HG03457 (cell line): Measurements from ENCODE around the gene PCDH19.

Experiments used
- ATAC-seq: cut with Tn5 transposase; IDR thresholded peaks from one replicate; pipeline ENCODE4 v1.9.1; 2021; ENCODE audit warnings: moderate number of reproducible peaks; ENCODE audit not compliant: unreplicated experiment

PCDH19 gene

DNA sequence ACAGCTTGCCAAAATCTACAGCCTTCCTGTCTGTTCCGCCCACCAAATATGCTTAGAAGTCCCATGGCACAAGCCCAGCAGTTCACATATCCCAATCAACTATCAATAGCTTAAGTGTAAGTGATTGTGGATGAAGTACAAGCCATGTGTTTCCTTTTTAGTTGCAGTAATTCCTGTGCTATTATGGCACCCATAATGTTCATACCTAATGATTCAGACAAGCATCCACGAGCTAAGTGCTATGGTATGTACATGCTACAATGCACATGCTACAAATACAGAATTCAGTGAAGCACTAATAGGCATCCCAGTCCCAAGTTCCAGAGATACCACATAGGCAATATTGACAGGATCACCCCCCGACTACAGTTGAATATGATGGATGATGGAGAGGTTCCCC, 94.5 kb downstream of the PCDH19 start:
- no peak for ATAC-seq

DNA sequence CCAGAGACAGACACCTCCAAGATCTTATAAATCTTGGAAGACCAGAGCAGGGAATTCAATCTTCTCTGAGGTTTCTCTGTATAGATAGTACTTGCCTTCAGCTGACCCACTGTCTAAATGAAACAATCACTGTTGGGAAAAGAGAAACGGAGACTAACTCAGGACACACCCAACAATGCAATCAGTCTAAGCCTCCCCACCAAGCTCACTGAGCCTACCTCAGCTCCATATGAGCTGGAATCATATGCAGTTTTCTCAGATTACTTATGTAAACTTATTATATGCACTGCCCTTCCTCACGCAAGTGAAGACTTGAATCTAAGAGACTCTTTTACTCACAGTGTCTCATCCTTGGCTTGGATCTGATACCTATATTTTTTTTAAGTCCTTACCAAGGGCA, 110.5 kb downstream of the PCDH19 start:
- no peak for ATAC-seq

DNA sequence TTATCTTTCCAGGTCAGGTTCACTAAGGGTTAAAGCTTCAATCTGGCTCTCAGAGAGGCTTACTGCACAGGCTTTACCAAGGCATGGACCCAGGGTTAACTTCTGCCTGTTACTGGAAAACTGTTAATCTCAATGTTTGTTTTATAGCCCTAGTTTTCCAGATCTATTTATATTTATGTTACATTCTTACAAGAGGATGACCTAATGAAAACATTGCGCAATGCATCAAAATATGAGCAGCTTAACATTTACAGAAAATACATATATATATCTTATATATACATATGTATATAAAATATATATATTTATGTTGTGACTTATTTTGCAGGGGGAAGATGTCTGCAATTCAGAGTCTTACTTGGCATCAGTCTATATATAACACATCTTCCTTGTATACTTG, 112.3 kb downstream of the PCDH19 start:
- ATAC-seq: no peak

DNA sequence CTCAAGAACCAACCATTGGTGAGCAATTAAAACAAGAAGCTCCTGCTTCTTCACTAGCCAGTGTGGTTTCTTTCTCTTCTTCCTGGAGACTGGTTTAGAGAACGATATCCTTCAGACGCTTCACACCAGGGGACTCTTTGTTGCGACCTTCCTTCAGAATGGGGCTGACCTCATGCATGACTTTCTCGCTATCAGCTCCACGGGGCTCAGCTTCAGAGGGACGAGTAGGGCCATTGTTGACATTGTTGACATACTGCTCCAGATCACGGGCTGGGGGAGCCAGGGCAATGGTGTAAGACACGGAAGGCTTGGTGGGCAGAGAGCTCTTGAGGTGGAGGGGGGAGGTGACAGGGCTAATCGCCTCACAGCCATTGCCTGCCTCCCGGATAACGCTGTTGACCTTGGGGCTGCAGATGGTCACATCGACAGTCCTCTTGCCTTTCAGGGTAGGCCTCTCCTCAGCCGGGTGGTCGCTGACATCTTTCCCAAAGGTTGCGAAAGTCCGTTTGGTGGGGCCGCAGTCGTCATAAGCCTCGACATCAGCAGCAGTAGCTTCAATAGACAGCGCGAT, 113.8 kb downstream of the PCDH19 start:
- ATAC-seq: no peak

DNA sequence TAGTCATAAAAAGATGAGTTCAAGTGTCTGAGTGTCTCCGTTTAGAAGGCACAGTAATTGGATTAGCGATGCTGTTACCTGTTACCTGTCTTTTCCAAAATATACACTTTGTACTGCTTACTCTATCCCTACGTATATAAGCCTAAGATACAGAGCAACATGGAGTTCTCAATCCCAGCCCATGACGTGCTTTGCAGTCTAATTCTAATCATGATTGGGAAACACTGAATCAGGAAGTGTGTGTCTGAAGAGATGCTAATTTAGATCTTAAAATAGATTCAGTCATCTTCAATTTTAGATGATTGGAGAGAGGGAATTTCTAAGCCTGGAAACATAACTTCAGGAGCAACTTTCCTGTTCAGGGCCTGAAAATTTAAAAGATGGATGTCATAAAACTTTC, 115.1 kb downstream of the PCDH19 start:
- no peak for ATAC-seq

DNA sequence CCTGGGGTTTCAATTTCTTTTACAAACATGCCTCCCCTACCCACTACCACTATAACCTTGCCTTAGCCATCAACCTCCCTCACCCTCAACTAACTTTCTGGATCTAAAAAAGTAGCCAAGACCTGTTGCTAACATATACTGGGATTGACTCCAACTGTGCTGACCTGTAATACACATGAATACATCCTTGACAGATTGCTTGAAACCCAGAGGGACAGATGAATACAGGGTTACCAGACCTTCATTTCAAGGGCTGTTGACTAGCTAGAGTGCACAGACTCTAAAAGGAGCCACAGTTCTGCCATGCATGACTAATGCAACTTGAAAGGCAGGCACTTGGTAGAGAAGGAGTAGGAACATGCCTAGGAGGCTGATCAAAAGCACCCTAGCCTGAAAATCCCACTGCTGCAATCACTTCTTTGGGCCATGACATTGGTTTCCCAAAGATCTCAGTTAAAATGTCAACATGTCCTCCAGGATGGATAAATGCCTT, 121.0 kb downstream of the PCDH19 start:
- ATAC-seq: no peak

DNA sequence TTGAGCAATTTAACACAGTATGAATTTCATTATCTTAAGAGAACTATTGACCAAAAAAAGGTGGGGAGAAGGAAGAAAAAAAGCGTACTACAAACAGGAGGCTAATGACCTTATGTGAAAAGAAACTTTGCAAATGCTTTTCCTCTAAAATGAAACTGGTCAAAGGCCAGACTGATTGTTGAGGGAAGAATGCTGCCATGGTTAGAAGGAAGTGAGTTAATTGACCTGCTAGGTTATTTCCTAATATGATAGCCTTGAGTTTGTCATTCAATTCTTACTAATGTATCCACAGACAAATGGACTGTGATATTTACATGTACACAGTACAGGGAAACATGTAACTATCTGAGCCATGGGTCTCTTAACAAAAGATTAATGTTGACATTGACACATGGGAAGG, 132.8 kb downstream of the PCDH19 start:
- no peak for ATAC-seq

DNA sequence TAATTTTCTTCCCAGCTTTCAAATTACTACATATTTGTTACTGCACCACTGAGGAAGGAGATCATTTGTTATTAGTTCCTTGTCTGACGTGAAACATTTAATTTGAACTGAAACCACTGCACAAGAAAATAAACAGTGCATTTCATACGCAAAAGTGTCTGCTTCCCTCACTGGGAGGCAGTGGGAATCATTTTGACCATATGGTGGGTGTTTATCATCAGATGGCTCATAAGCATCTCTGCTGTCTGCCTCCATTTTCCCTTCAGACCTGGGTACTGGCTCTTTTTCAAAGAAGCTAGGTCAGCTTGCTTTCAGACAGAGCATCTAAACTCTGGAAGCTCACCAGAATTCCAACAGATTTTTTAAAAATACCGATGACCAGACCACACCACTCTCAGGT, 135.2 kb downstream of the PCDH19 start:
- no peak for ATAC-seq

DNA sequence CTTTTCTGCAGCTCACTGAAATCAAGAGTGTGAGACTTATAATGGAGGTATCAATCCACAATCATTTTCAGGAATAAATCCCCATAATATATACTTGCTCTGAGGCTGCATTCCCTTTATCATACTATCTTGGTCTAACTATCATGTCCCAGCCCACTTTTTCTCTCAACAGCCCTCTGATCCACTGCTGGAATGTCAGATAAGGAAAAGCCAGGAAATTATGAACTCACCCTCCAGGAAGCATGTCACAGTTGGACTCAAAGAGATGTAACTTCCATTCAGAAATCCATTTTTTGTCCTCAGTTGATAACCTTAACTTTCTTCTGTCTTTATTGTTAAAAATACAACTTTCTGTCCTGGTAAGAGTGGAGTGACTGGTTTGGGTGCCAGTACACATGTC, 144.9 kb downstream of the PCDH19 start:
- ATAC-seq: no peak

DNA sequence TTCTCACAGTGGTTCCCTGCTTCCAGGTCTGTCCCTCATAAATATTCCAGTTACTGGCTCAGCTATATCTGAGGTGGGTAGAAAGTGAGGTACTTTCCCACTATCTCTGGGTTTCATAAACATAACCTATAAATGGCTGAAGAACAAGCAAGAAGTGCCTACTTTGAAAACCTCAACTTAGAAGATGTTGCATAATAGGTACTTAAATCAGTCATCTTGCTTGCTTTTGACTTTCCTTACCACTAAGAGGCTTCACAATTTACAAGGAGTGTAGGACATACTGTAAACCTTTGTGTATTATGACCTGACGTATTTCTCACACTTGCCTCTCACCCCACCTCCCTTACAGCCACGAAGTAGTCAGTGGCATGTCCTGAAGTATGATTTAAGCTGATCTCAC, 145.9 kb downstream of the PCDH19 start:
- peak; percentile 80 for ATAC-seq

DNA sequence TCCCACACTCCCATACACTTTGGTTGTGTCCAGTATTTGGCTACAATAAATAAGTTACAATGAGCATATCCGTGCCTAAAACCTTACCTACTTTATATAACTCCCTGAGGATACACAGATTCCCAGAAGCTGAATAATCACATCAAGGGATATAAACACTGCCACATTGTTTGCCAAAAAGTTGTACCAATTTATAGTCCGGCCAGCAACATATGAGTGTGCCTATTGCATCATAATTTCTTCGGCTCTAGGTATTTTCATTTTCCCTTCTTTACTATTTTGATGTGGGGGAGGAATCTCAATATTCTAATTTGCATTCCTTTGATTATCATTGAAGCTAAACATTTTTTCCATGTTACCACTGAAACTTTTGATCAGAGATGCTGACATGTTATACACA, 146.4 kb downstream of the PCDH19 start:
- ATAC-seq: no peak

DNA sequence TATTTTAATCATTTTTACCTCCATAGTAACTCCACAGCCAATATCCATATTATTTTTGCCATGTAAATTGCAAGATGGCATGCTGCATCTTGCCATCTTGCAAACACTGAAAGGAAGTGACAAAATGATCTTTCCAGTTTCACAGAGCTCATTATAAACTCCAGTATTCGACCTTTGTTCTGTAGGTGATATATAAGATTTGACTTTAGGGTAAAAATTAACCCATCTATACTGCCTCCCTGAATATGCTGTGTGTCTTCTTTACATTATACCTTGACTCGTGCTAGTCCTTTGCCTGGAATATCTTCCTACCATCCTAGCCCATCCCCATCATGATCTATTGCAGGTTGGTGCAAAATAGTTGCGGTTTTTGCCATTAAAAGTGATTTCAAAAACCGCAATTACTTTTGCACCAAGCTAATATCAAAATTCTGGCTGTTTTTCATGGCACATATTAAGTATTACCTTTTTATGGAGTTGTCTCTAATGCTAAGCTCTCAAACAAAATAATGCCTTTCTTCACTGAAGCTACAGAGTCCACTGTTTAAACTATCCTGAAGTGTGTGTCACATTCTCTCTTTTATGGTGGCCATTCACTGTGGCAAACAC, 161.1 kb downstream of the PCDH19 start:
- ATAC-seq: no peak

DNA sequence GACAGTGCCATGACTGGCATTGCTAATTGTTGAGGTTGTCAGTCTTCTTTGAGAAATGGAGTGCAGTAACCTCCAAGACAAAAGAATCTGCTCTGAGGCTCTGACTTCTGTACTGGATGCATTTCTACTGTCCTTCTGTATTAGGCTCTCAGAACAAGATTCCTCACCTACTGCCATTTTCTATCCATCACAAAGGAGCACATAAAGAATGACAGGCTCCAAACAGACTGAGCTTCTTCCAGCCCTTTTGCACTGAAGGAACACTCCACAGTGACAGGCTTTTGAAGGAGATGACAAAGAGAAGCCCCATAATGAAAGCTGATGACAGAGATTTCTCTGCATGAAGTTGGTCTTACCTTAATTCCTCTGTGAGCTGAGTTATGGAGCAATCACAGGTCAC, 162.2 kb downstream of the PCDH19 start:
- ATAC-seq: no peak

DNA sequence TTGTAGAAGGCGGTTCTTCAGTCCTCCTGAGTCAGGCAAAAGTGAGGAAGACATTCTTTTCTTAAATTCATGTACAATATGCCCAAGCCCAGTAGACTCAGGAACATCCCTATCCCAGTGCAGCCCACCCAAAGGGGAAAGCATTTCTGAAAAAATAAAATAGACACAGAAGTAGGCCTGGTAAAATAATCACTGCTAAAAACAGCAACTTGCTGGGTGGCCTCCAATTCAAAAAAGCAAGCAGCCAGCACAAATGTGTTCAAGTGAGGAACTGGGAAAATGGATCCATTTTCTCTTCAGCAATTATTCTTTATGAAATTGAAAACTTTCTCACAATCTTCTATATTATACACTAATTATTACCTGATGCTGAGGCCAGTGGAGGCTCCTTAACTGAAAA, 165.4 kb downstream of the PCDH19 start:
- ATAC-seq: no peak
